GM12878 (cell line): ENCODE measurements around the gene UBE3B. TPM values are rescaled to one million over a fixed set of nuclear protein-coding genes. Genes with fewer than 3 reads are reported as not detected.

Experiments used
- ATAC-seq: fragments of 200-7000 bp; cut with Tn5 transposase; 3 replicates; pipeline ENCODE4 v1.9.1; 2020; ENCODE audit warnings: mild to moderate bottlenecking, moderate library complexity
- BruUV-seq: library from RNA; stranded (reverse); fragments of 400-500 nt; replicated peaks from 2 replicates; lab custom pipeline; 2021; lab: Mats Ljungman, UMichigan
- CTCF ChIA-PET: fragments of 300-600 bp; sonication (Branson Sonifier 250); formaldehyde crosslinking; extraction: SDS; loops from one replicate; lab custom pipeline; 2021; ENCODE audit warnings: inconsistent platforms; lab: Yijun Ruan, JAX
- POLR2A ChIA-PET: fragments of 350-600 bp; formaldehyde crosslinking; extraction: SDS; loops from one replicate; lab custom pipeline; 2021; ENCODE audit warnings: inconsistent platforms; lab: Charles Lee
- RAD21 ChIA-PET: fragments of 300-600 bp; sonication (Branson Sonifier 250); formaldehyde crosslinking; loops from one replicate; lab custom pipeline; 2023; ENCODE audit warnings: antibody characterized with exemption; ENCODE audit not compliant: unreplicated experiment; lab: Charles Lee
- SMC1A ChIA-PET: fragments of 300-600 bp; sonication (Branson Sonifier 250); formaldehyde crosslinking; loops from one replicate; lab custom pipeline; 2023; ENCODE audit not compliant: unreplicated experiment, uncharacterized antibody; lab: Charles Lee
- DNase-seq: peaks from one replicate; pipeline ENCODE4 v3.0.0-alpha.2; 2011; ENCODE audit warnings: low read depth, low spot score
- FAIRE-seq: peaks from 3 replicates; lab custom pipeline; 2011; peaks lifted over from hg19 to GRCh38; lab: Jason Lieb, UNC
- H2AFZ ChIP-seq: 2 replicates; pipeline ENCODE4 v1.6.0; 2011; ENCODE audit warnings: low read depth, low read length, control low read depth; ENCODE audit not compliant: control insufficient read depth
- H3K27ac ChIP-seq: 2 replicates; pipeline ENCODE4 v1.5.1; 2011; ENCODE audit warnings: control low read depth; ENCODE audit not compliant: control insufficient read depth, insufficient read depth
- H3K27me3 ChIP-seq, 2 experiments: replicated peaks in 1 of 2; 2 replicates each; pipeline versions ENCODE4 v1.6.0 to v1.6.1; 2011; ENCODE audit warnings: low read length in 1 of 2; ENCODE audit not compliant: control insufficient read depth in 2 of 2, insufficient read depth in 2 of 2
- H3K36me3 ChIP-seq, 2 experiments: 2 replicates each; pipeline ENCODE4 v1.5.1; 2011; ENCODE audit warnings: low read length in 1 of 2; ENCODE audit not compliant: control insufficient read depth in 2 of 2, insufficient read depth in 2 of 2
- H3K4me1 ChIP-seq: 2 replicates; pipeline ENCODE4 v1.6.1; 2011; ENCODE audit warnings: mild to moderate bottlenecking, low read length, moderate library complexity, mixed read lengths; ENCODE audit not compliant: control insufficient read depth, insufficient read depth
- H3K4me2 ChIP-seq: 2 replicates; pipeline ENCODE4 v1.6.0; 2011; ENCODE audit warnings: control low read depth; ENCODE audit not compliant: control insufficient read depth, insufficient read depth
- H3K4me3 ChIP-seq: fragments of 200-600 bp; sonication (generic); 2 replicates; pipeline ENCODE4 v1.5.1; 2016
- H3K79me2 ChIP-seq: 2 replicates; pipeline ENCODE4 v1.6.0; 2011; ENCODE audit warnings: low read length; ENCODE audit not compliant: control insufficient read depth, insufficient read depth
- H3K9ac ChIP-seq: 2 replicates; pipeline ENCODE4 v1.8.0; 2011; ENCODE audit warnings: low read length, control low read depth, mixed read lengths; ENCODE audit not compliant: control insufficient read depth, insufficient read depth
- H3K9me3 ChIP-seq: replicated peaks from 3 replicates; pipeline ENCODE4 v1.5.1; 2011; ENCODE audit warnings: mild to moderate bottlenecking, low read length; ENCODE audit not compliant: control insufficient read depth, insufficient read depth
- H4K20me1 ChIP-seq: 2 replicates; pipeline ENCODE4 v1.6.0; 2011; ENCODE audit not compliant: control insufficient read depth, insufficient read depth
- BHLHE40 ChIP-seq, 2 experiments: fragments of 450-650 bp in 1 of 2; IDR thresholded peaks; 2 replicates each; pipeline ENCODE4 v1.6.1; 2011 to 2017; ENCODE audit warnings: low read depth in 2 of 2, borderline replicate concordance in 1 of 2, improper control_type of control experiment in 1 of 2, low read length in 1 of 2, mild to moderate bottlenecking in 1 of 2
- BRCA1 ChIP-seq: IDR thresholded peaks from 2 replicates; pipeline ENCODE4 v1.6.1; 2011; ENCODE audit warnings: low read depth, low read length, improper control_type of control experiment
- CBX5 ChIP-seq: sonication (generic); IDR thresholded peaks from 2 replicates; pipeline ENCODE4 v1.6.1; 2016; ENCODE audit warnings: low read depth, moderate library complexity, mild to moderate bottlenecking, inconsistent platforms
- NR2C1 ChIP-seq: fragments of 450-650 bp; IDR thresholded peaks from 2 replicates; pipeline ENCODE4 v1.6.1; 2017; ENCODE audit warnings: antibody characterized with exemption, mild to moderate bottlenecking, moderate library complexity
- RCOR1 ChIP-seq: conservative IDR thresholded peaks from 2 replicates; pipeline ENCODE4 v1.6.1; 2012; ENCODE audit warnings: low read depth, low read length, improper control_type of control experiment
- RFX5 ChIP-seq: IDR thresholded peaks from 2 replicates; pipeline ENCODE4 v1.6.1; 2011; ENCODE audit warnings: low read depth, low read length, improper control_type of control experiment
- SREBF1 ChIP-seq: IDR thresholded peaks from 2 replicates; pipeline ENCODE4 v1.6.1; 2012; ENCODE audit warnings: mild to moderate bottlenecking, low read length
- ZSCAN29 ChIP-seq: fragments of 450-650 bp; IDR thresholded peaks from 2 replicates; pipeline ENCODE4 v1.6.1; 2017; ENCODE audit warnings: mild to moderate bottlenecking, moderate library complexity
- WGBS: methylation state at CpG from one replicate; pipeline ENCODE4 v1.1.6; 2016; ENCODE audit warnings: low lambda C conversion rate; ENCODE audit not compliant: insufficient replicate concordance, insufficient coverage; ENCODE audit errors: missing lambda C conversion rate; 5-methylcytosine and 5-hydroxymethylcytosine counted together
- in situ Hi-C: fragments of 300-500 bp; cut with MboI; formaldehyde crosslinking; loops from 9 replicates; pipeline ENCODE4 v1.14.3; 2018; ENCODE audit warnings: mixed read lengths
- intact Hi-C: fragments of 100-400 bp; cut with micrococcal nuclease; formaldehyde crosslinking; loops from one replicate; pipeline ENCODE4 v1.14.2; 2022; ENCODE audit not compliant: unreplicated experiment
- polyA plus RNA-seq, 11 experiments: library from polyadenylated mRNA; depleted of rRNA in 4 of 11; unstranded in 6 of 11; stranded (reverse) in 5 of 11; fragments of >200 nt; fragmentation: Nextera tagmentation in 4 of 11; fragmentation: Illumina TruSeq in 1 of 11; extraction: Ambion mirVana in 4 of 11; extraction: Trizol in 1 of 11; gene quantifications; 1 replicate in 1 of 11; 2 replicates in 10 of 11; pipeline versions ENCODE4 v1.2.1 to v1.2.3, GENCODE V29; 2011 to 2016; ENCODE audit warnings: inconsistent platforms in 2 of 11, missing spikeins in 2 of 11, low read depth in 1 of 11
- total RNA-seq, 4 experiments: library from RNA; depleted of rRNA in 3 of 4; stranded (reverse); fragments of >200 nt in 3 of 4; fragmentation: Illumina TruSeq in 1 of 4; extraction: Trizol in 1 of 4; gene quantifications; 2 replicates each; pipeline versions ENCODE4 v1.2.1 to v1.2.3, GENCODE V29; 2013 to 2021
- TF ChIP-seq, protein P1 (sequence below): fragments of 150-350 bp; IDR thresholded peaks from 2 replicates; pipeline ENCODE4 v1.6.1; 2014; ENCODE audit warnings: mild to moderate bottlenecking, low read depth, low read length
- TF ChIP-seq, protein P2 (sequence below): fragments of 450-650 bp; IDR thresholded peaks from 2 replicates; pipeline ENCODE4 v1.6.1; 2018; ENCODE audit warnings: mild to moderate bottlenecking, low read depth, moderate library complexity; ENCODE audit not compliant: partially characterized antibody
- TF ChIP-seq, protein P3 (sequence below): fragments of 450-650 bp; IDR thresholded peaks from 2 replicates; pipeline ENCODE4 v1.6.1; 2016; ENCODE audit warnings: mild to moderate bottlenecking, moderate library complexity, borderline replicate concordance
- TF ChIP-seq, protein P4 (sequence below): IDR thresholded peaks from 2 replicates; pipeline ENCODE4 v1.6.1; 2011; ENCODE audit warnings: mild to moderate bottlenecking, low read depth, low read length, moderate library complexity; ENCODE audit not compliant: insufficient replicate concordance

The UBE3B gene
- total and polyA plus RNA-seq, 10 of the 15 experiments (the other 5 are each of a cell fraction or from before 2014, with no cell fraction given): 7.4 to 25.3 (median 17.1) TPM

DNA sequence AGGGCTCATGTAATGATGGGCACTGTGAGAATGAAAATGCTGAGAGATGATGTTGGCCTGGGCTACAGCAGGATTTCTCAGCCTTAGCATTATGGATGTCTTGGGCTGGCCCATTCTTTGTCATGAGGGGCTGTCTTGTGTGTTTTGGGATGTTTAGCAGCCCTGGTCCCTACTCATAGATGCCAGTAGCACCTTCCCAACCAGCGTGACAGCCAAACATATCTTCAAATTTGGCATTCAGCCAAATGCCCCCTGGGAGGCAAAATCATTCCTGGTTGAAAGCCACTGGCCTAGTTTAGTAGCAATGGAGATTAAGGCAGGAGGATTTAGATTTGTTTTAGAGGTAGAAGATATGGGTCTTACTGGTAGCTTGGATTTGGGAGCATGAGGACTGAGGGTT, 26.6 kb downstream of the UBE3B start:
- H3K4me3 ChIP-seq: no peak overlapping the region
- H3K27ac ChIP-seq: no peak overlapping the region
- no peaks in the 10 kb centered on the region for H3K4me1 ChIP-seq
- no peak overlapping the region for H3K4me2 ChIP-seq
- intact Hi-C loops: no loop called here
- no peak overlapping the region for H2AFZ ChIP-seq
- no peaks in the 10 kb centered on the region for H3K9me3 ChIP-seq
- ChIA-PET SMC1A (no interaction called here), CTCF (no interaction called here), RAD21 (no interaction called here)
- no peak for DNase-seq
- no peaks in the 10 kb centered on the region for H3K79me2 ChIP-seq
- no peak overlapping the region for H3K9ac ChIP-seq
- ATAC-seq: no peak
- in situ Hi-C loops: no loop called here
- no peaks in the 10 kb centered on the region for H3K27me3 ChIP-seq
- H3K36me3 ChIP-seq: peaks cover 3 to 29% of the 10 kb centered on the region in 2 experiments
- WGBS: 95% methylated on average over 1 of the region's 1 CpG
- no peak for FAIRE-seq
- no peaks in the 10 kb centered on the region for H4K20me1 ChIP-seq
- TF ChIP-seq BRCA1 (no peak), NR2C1 (no peak), CBX5 (no peak), RFX5 (no peak), SREBF1 (no peak), ZSCAN29 (no peak), RCOR1 (no peak), BHLHE40 (IDR thresholded peaks at IDR 0.05; ENCODE audit: borderline replicate concordance in 1 of 2, low read depth in 2 of 2, low read length in 1 of 2) (no peak)
- TF ChIP-seq, protein P1, sequence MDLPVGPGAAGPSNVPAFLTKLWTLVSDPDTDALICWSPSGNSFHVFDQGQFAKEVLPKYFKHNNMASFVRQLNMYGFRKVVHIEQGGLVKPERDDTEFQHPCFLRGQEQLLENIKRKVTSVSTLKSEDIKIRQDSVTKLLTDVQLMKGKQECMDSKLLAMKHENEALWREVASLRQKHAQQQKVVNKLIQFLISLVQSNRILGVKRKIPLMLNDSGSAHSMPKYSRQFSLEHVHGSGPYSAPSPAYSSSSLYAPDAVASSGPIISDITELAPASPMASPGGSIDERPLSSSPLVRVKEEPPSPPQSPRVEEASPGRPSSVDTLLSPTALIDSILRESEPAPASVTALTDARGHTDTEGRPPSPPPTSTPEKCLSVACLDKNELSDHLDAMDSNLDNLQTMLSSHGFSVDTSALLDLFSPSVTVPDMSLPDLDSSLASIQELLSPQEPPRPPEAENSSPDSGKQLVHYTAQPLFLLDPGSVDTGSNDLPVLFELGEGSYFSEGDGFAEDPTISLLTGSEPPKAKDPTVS: no peak
- TF ChIP-seq, protein P2, sequence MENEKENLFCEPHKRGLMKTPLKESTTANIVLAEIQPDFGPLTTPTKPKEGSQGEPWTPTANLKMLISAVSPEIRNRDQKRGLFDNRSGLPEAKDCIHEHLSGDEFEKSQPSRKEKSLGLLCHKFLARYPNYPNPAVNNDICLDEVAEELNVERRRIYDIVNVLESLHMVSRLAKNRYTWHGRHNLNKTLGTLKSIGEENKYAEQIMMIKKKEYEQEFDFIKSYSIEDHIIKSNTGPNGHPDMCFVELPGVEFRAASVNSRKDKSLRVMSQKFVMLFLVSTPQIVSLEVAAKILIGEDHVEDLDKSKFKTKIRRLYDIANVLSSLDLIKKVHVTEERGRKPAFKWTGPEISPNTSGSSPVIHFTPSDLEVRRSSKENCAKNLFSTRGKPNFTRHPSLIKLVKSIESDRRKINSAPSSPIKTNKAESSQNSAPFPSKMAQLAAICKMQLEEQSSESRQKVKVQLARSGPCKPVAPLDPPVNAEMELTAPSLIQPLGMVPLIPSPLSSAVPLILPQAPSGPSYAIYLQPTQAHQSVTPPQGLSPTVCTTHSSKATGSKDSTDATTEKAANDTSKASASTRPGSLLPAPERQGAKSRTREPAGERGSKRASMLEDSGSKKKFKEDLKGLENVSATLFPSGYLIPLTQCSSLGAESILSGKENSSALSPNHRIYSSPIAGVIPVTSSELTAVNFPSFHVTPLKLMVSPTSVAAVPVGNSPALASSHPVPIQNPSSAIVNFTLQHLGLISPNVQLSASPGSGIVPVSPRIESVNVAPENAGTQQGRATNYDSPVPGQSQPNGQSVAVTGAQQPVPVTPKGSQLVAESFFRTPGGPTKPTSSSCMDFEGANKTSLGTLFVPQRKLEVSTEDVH: no peak
- TF ChIP-seq, protein P3, sequence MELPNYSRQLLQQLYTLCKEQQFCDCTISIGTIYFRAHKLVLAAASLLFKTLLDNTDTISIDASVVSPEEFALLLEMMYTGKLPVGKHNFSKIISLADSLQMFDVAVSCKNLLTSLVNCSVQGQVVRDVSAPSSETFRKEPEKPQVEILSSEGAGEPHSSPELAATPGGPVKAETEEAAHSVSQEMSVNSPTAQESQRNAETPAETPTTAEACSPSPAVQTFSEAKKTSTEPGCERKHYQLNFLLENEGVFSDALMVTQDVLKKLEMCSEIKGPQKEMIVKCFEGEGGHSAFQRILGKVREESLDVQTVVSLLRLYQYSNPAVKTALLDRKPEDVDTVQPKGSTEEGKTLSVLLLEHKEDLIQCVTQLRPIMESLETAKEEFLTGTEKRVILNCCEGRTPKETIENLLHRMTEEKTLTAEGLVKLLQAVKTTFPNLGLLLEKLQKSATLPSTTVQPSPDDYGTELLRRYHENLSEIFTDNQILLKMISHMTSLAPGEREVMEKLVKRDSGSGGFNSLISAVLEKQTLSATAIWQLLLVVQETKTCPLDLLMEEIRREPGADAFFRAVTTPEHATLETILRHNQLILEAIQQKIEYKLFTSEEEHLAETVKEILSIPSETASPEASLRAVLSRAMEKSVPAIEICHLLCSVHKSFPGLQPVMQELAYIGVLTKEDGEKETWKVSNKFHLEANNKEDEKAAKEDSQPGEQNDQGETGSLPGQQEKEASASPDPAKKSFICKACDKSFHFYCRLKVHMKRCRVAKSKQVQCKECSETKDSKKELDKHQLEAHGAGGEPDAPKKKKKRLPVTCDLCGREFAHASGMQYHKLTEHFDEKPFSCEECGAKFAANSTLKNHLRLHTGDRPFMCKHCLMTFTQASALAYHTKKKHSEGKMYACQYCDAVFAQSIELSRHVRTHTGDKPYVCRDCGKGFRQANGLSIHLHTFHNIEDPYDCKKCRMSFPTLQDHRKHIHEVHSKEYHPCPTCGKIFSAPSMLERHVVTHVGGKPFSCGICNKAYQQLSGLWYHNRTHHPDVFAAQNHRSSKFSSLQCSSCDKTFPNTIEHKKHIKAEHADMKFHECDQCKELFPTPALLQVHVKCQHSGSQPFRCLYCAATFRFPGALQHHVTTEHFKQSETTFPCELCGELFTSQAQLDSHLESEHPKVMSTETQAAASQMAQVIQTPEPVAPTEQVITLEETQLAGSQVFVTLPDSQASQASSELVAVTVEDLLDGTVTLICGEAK: no peak
- TF ChIP-seq, protein P4, sequence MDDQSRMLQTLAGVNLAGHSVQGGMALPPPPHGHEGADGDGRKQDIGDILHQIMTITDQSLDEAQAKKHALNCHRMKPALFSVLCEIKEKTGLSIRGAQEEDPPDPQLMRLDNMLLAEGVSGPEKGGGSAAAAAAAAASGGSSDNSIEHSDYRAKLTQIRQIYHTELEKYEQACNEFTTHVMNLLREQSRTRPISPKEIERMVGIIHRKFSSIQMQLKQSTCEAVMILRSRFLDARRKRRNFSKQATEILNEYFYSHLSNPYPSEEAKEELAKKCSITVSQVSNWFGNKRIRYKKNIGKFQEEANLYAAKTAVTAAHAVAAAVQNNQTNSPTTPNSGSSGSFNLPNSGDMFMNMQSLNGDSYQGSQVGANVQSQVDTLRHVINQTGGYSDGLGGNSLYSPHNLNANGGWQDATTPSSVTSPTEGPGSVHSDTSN: no peak
- TF ChIP-seq, all 136 proteins: peak for 0
- BruUV-seq: no TSS peak
- POLR2A ChIA-PET: interaction anchor here (0.6 kb wide), 1 partner anchor 72 kb away, joined by 6 read pairs; no protein-coding TSS in a partner anchor
